IMR-90 (cell line): ENCODE data around the gene CAMKMT. TPM values are rescaled to one million over a fixed set of nuclear protein-coding genes. Genes with fewer than 3 reads are reported as not detected.
A peak's percentile ranks its signal among the peaks of the same experiment; 100 is the strongest.

ENCODE experiments used
- ATAC-seq: fragments of 200-7000 bp; cut with Tn5 transposase; 2 replicates; pipeline ENCODE4 v1.9.1; 2020; ENCODE audit warnings: low read depth, mild to moderate bottlenecking, moderate library complexity
- BruUV-seq: library from RNA; stranded (reverse); fragments of 400-500 nt; replicated peaks from 2 replicates; lab custom pipeline; 2021; lab: Mats Ljungman, UMichigan
- CTCF ChIA-PET: fragments of 300-600 bp; formaldehyde crosslinking; extraction: SDS; loops from one replicate; lab custom pipeline; 2021; ENCODE audit warnings: antibody characterized with exemption; lab: Yijun Ruan, JAX
- POLR2A ChIA-PET: fragments of 300-600 bp; sonication (Branson Sonifier 250); formaldehyde crosslinking; loops from one replicate; lab custom pipeline; 2022; ENCODE audit warnings: antibody characterized with exemption; ENCODE audit not compliant: unreplicated experiment; lab: Charles Lee
- DNase-seq: peaks from one replicate; pipeline ENCODE4 v3.0.0; 2013
- H2AFZ ChIP-seq: replicated peaks from 2 replicates; pipeline ENCODE3; 2013; ENCODE audit warnings: low read length, mild to moderate bottlenecking; ENCODE audit not compliant: poor library complexity
- H2AK5ac ChIP-seq: 2 replicates; pipeline ENCODE4 v1.6.1; 2013; ENCODE audit warnings: low read depth, low read length, inconsistent platforms
- H2AK9ac ChIP-seq: replicated peaks from 2 replicates; pipeline ENCODE3; 2013; ENCODE audit warnings: mild to moderate bottlenecking, low read depth, low read length, moderate library complexity; ENCODE audit not compliant: poor library complexity
- H2BK120ac ChIP-seq: 2 replicates; pipeline ENCODE4 v1.6.1; 2013; ENCODE audit warnings: low read depth, low read length, inconsistent platforms
- H2BK15ac ChIP-seq: 3 replicates; pipeline ENCODE4 v1.6.1; 2013; ENCODE audit warnings: low read depth, low read length, inconsistent platforms
- H2BK20ac ChIP-seq: 2 replicates; pipeline ENCODE4 v1.6.1; 2013; ENCODE audit warnings: low read depth, mild to moderate bottlenecking, inconsistent platforms, low read length, moderate library complexity
- H2BK5ac ChIP-seq: 2 replicates; pipeline ENCODE4 v1.6.1; 2013; ENCODE audit warnings: mild to moderate bottlenecking, low read depth, low read length, inconsistent platforms; ENCODE audit not compliant: poor library complexity, severe bottlenecking
- H3K14ac ChIP-seq: replicated peaks from 2 replicates; pipeline ENCODE4 v1.6.1; 2013; ENCODE audit warnings: low read depth, low read length, inconsistent platforms
- H3K18ac ChIP-seq: 2 replicates; pipeline ENCODE4 v1.6.1; 2013; ENCODE audit warnings: low read depth, low read length, control low read depth
- H3K23ac ChIP-seq: 2 replicates; pipeline ENCODE4 v1.6.1; 2013; ENCODE audit warnings: low read depth, low read length, inconsistent platforms
- H3K27ac ChIP-seq: 2 replicates; pipeline ENCODE4 v1.5.1; 2013; ENCODE audit warnings: mild to moderate bottlenecking, control low read depth, low read length; ENCODE audit not compliant: insufficient read depth
- H3K27me3 ChIP-seq: 2 replicates; pipeline ENCODE4 v1.6.1; 2013; ENCODE audit warnings: low read length; ENCODE audit not compliant: control insufficient read depth, insufficient read depth
- H3K36me3 ChIP-seq: 2 replicates; pipeline ENCODE4 v1.6.1; 2013; ENCODE audit warnings: low read length, mixed read lengths; ENCODE audit not compliant: control insufficient read depth, insufficient read depth
- H3K4ac ChIP-seq: 2 replicates; pipeline ENCODE4 v1.6.1; 2013; ENCODE audit warnings: low read depth, low read length, inconsistent platforms
- H3K4me1 ChIP-seq: 2 replicates; pipeline ENCODE4 v1.6.1; 2013; ENCODE audit warnings: low read length, mixed read lengths; ENCODE audit not compliant: control insufficient read depth, insufficient read depth
- H3K4me2 ChIP-seq: 2 replicates; pipeline ENCODE4 v1.6.1; 2013; ENCODE audit warnings: low read depth, mild to moderate bottlenecking, control low read depth, low read length, moderate library complexity
- H3K4me3 ChIP-seq: 2 replicates; pipeline ENCODE4 v1.5.1; 2013; ENCODE audit warnings: low read depth, mild to moderate bottlenecking, control low read depth, low read length, moderate library complexity; ENCODE audit not compliant: insufficient read depth
- H3K56ac ChIP-seq: 2 replicates; pipeline ENCODE4 v1.6.1; 2013; ENCODE audit warnings: low read length, inconsistent platforms; ENCODE audit not compliant: insufficient read depth; ENCODE audit errors: extremely low read depth
- H3K79me1 ChIP-seq, 2 experiments: 2 replicates each; pipeline ENCODE4 v1.6.1; 2013; ENCODE audit warnings: low read length in 2 of 2, inconsistent platforms in 1 of 2, low read depth in 1 of 2
- H3K9ac ChIP-seq: 2 replicates; pipeline ENCODE4 v1.6.1; 2013; ENCODE audit warnings: low read depth, low read length, control low read depth
- H3K9me1 ChIP-seq: 2 replicates; pipeline ENCODE4 v1.6.1; 2013; ENCODE audit warnings: low read length, inconsistent platforms; ENCODE audit not compliant: insufficient read depth
- H3K9me3 ChIP-seq: 2 replicates; pipeline ENCODE4 v1.6.1; 2013; ENCODE audit warnings: low read length; ENCODE audit not compliant: control insufficient read depth, insufficient read depth
- H4K20me1 ChIP-seq: 2 replicates; pipeline ENCODE4 v1.6.1; 2013; ENCODE audit warnings: low read length, inconsistent platforms; ENCODE audit not compliant: insufficient read depth
- H4K5ac ChIP-seq: 2 replicates; pipeline ENCODE4 v1.6.1; 2013; ENCODE audit warnings: mild to moderate bottlenecking, low read depth, low read length, control low read depth
- H4K8ac ChIP-seq, 2 experiments: 2 replicates each; pipeline ENCODE4 v1.6.1; 2013; ENCODE audit warnings: low read depth in 2 of 2, low read length in 2 of 2, control low read depth in 1 of 2, inconsistent platforms in 1 of 2
- H4K91ac ChIP-seq: 2 replicates; pipeline ENCODE4 v1.6.1; 2013; ENCODE audit warnings: low read depth, low read length, inconsistent platforms; ENCODE audit not compliant: insufficient read depth
- CEBPB ChIP-seq: IDR thresholded peaks from 2 replicates; pipeline ENCODE4 v1.6.1; 2012; ENCODE audit warnings: low read depth, low read length, improper control_type of control experiment
- CHD1 ChIP-seq: IDR thresholded peaks from 2 replicates; pipeline ENCODE4 v1.6.1; 2012; ENCODE audit warnings: low read depth, low read length, improper control_type of control experiment
- CTCF ChIP-seq: conservative IDR thresholded peaks from 2 replicates; pipeline ENCODE4 v1.5.1; 2012; ENCODE audit warnings: mild to moderate bottlenecking, low read depth, low read length, improper control_type of control experiment
- ELK1 ChIP-seq: fragments of 150-350 bp; IDR thresholded peaks from 2 replicates; pipeline ENCODE4 v1.6.1; 2016; ENCODE audit warnings: low read depth, mild to moderate bottlenecking, low read length, moderate library complexity, borderline replicate concordance
- FOS ChIP-seq: fragments of 150-350 bp; IDR thresholded peaks from 2 replicates; pipeline ENCODE4 v1.6.1; 2016; ENCODE audit warnings: low read depth, low read length
- MAFK ChIP-seq: IDR thresholded peaks from 2 replicates; pipeline ENCODE4 v1.6.1; 2012; ENCODE audit warnings: low read depth, low read length, improper control_type of control experiment
- MAZ ChIP-seq: IDR thresholded peaks from 2 replicates; pipeline ENCODE4 v1.6.1; 2012; ENCODE audit warnings: low read depth, mild to moderate bottlenecking, low read length, improper control_type of control experiment, moderate library complexity, borderline replicate concordance
- MXI1 ChIP-seq: IDR thresholded peaks from 2 replicates; pipeline ENCODE4 v1.6.1; 2012; ENCODE audit warnings: low read depth, mild to moderate bottlenecking, low read length, moderate library complexity, borderline replicate concordance
- NFE2L2 ChIP-seq: fragments of 150-350 bp; IDR thresholded peaks from 2 replicates; pipeline ENCODE4 v1.6.1; 2016; ENCODE audit warnings: low read depth, mild to moderate bottlenecking, low read length
- POLR2A ChIP-seq: IDR thresholded peaks from 2 replicates; pipeline ENCODE4 v1.6.1; 2012; ENCODE audit warnings: mild to moderate bottlenecking, low read depth, low read length
- RAD21 ChIP-seq: IDR thresholded peaks from 2 replicates; pipeline ENCODE4 v1.6.1; 2012; ENCODE audit warnings: low read length, improper control_type of control experiment
- RCOR1 ChIP-seq: IDR thresholded peaks from 2 replicates; pipeline ENCODE4 v1.6.1; 2012; ENCODE audit warnings: mild to moderate bottlenecking, low read length, improper control_type of control experiment; ENCODE audit not compliant: insufficient replicate concordance
- RFX5 ChIP-seq: IDR thresholded peaks from 2 replicates; pipeline ENCODE4 v1.8.0; 2012; ENCODE audit warnings: low read depth, mild to moderate bottlenecking, low read length, moderate library complexity
- SMC3 ChIP-seq: fragments of 150-350 bp; IDR thresholded peaks from 2 replicates; pipeline ENCODE4 v1.6.1; 2016; ENCODE audit warnings: low read depth, mild to moderate bottlenecking, antibody characterized with exemption, low read length, moderate library complexity
- USF2 ChIP-seq: fragments of 150-350 bp; IDR thresholded peaks from 2 replicates; pipeline ENCODE4 v1.6.1; 2017; ENCODE audit warnings: mild to moderate bottlenecking, antibody characterized with exemption, low read length, low read depth
- whole genome bisulfite sequencing, 2 experiments: methylation state at CpG; one replicate each; pipeline versions ENCODE4 v1.1.5 to v1.1.7; 2013; ENCODE audit warnings: missing lambda C conversion rate in 2 of 2; ENCODE audit not compliant: insufficient read length in 1 of 2; ENCODE audit errors: extremely low coverage in 2 of 2; 5-methylcytosine and 5-hydroxymethylcytosine counted together
- dilution Hi-C: fragments of 300-500 bp; cut with HindIII; formaldehyde crosslinking; loops from one replicate; pipeline ENCODE4 v1.14.3; 2018; ENCODE audit warnings: low sequenced_read_pairs; ENCODE audit not compliant: unreplicated experiment
- in situ Hi-C: fragments of 300-500 bp; cut with MboI; formaldehyde crosslinking; loops from 3 replicates; pipeline ENCODE4 v1.14.3; 2019; ENCODE audit warnings: low sequenced_read_pairs, inconsistent platforms, mixed read lengths
- intact Hi-C: fragments of 100-400 bp; cut with micrococcal nuclease; formaldehyde crosslinking; loops from 2 replicates; pipeline ENCODE4 v1.10.0; 2022
- polyA plus RNA-seq, 3 experiments: library from polyadenylated mRNA; depleted of rRNA; stranded (reverse); fragments of >200 nt; gene quantifications; 2 replicates each; pipeline ENCODE4 v1.2.3, GENCODE V29; 2012; ENCODE audit warnings: low replicate concordance in 1 of 3
- total RNA-seq: library from RNA; depleted of rRNA; stranded (reverse); fragments of >200 nt; gene quantifications from 2 replicates; pipeline ENCODE4 v1.2.3, GENCODE V29; 2012

The CAMKMT gene
- total and polyA plus RNA-seq, 2 of the 4 experiments (the other 2 are of a cell fraction) = 4.4 to 6.8 TPM

GRCh38 chr2:44348400-44348799 is 13.3 kb upstream of the CAMKMT start:
- ChIA-PET CTCF (interaction anchor here (1.2 kb wide), 1 partner anchor 11 kb away, joined by 3 read pairs; no protein-coding TSS in a partner anchor), POLR2A (interaction anchor here (1.3 kb wide), 1 partner anchor 13 kb away, joined by 5 read pairs; the partner anchor contains the start of genes CAMKMT and PREPL)
- H2BK20ac ChIP-seq = no peak overlapping the region
- H2AK9ac ChIP-seq = no peak overlapping the region
- H3K4me1 ChIP-seq = peaks cover 12% of the 10 kb centered on the region
- in situ Hi-C loops = no loop called here
- no peak overlapping the region for H3K9ac ChIP-seq
- H2BK5ac ChIP-seq = peak overlapping the region; percentile 79
- peak overlapping the region; percentile 83; the same call in 1 of the 2 replicates for H3K27ac ChIP-seq
- dilution Hi-C loops = no loop called here
- no CpG with 5 or more reads among the region's 2 CpGs for WGBS, 2 experiments
- BruUV-seq = no TSS peak
- peak overlapping the region; percentile 73 for H3K4me2 ChIP-seq
- no peak overlapping the region for H2AFZ ChIP-seq
- H3K4me3 ChIP-seq = no peak overlapping the region
- H4K8ac ChIP-seq = no peak overlapping the region
- ATAC-seq (peak; percentile 77), DNase-seq (peak; percentile 85)
- no peak overlapping the region for H2AK5ac ChIP-seq
- H2BK15ac ChIP-seq = no peak overlapping the region; the same call in 2 of the 3 replicates
- H3K27me3 ChIP-seq = no peaks in the 10 kb centered on the region
- no peak overlapping the region for H3K18ac ChIP-seq
- no peak overlapping the region for H3K4ac ChIP-seq
- peak overlapping the region; percentile 78; the same call in 1 of the 2 replicates for H2BK120ac ChIP-seq
- peaks cover 3% of the 10 kb centered on the region; the same call in 1 of the 2 replicates for H4K20me1 ChIP-seq
- TF ChIP-seq RAD21 = no peak
- no peak for TF ChIP-seq MAZ
- TF ChIP-seq RCOR1 = no peak
- TF ChIP-seq NFE2L2 = no peak
- TF ChIP-seq RFX5 = no peak
- TF ChIP-seq USF2 = no peak
- TF ChIP-seq CTCF = no peak
- TF ChIP-seq SMC3 = no peak
- no peak for TF ChIP-seq MAFK
- no peak for TF ChIP-seq CEBPB
- no peak for TF ChIP-seq MXI1
- no peak for TF ChIP-seq FOS
- no peak for TF ChIP-seq POLR2A
- TF ChIP-seq CHD1 = no peak
- TF ChIP-seq ELK1 = no peak
- no peak overlapping the region for H3K23ac ChIP-seq
- H4K91ac ChIP-seq = no peak overlapping the region
- H3K14ac ChIP-seq = no peak overlapping the region
- no peaks in the 10 kb centered on the region for H3K9me3 ChIP-seq
- intact Hi-C loops = no loop called here
- peaks cover 14 to 22% of the 10 kb centered on the region in 2 experiments; a peak in 3 of 4 replicates for H3K79me1 ChIP-seq
- no peak overlapping the region for H3K56ac ChIP-seq
- no peak overlapping the region for H4K5ac ChIP-seq
- 0 out of 2 replicates have a peak, but pooled peaks cover 3% of the 10 kb centered on the region for H3K36me3 ChIP-seq
- peaks cover 8% of the 10 kb centered on the region; the same call in 1 of the 2 replicates for H3K9me1 ChIP-seq
